HG03354 (cell line): ENCODE data around the gene TENM4.

Experiments used
- ATAC-seq: cut with Tn5 transposase; IDR thresholded peaks from one replicate; pipeline ENCODE4 v1.9.1; 2021; ENCODE audit warnings: mild to moderate bottlenecking; ENCODE audit not compliant: unreplicated experiment, poor library complexity, severe bottlenecking

TENM4 gene

DNA sequence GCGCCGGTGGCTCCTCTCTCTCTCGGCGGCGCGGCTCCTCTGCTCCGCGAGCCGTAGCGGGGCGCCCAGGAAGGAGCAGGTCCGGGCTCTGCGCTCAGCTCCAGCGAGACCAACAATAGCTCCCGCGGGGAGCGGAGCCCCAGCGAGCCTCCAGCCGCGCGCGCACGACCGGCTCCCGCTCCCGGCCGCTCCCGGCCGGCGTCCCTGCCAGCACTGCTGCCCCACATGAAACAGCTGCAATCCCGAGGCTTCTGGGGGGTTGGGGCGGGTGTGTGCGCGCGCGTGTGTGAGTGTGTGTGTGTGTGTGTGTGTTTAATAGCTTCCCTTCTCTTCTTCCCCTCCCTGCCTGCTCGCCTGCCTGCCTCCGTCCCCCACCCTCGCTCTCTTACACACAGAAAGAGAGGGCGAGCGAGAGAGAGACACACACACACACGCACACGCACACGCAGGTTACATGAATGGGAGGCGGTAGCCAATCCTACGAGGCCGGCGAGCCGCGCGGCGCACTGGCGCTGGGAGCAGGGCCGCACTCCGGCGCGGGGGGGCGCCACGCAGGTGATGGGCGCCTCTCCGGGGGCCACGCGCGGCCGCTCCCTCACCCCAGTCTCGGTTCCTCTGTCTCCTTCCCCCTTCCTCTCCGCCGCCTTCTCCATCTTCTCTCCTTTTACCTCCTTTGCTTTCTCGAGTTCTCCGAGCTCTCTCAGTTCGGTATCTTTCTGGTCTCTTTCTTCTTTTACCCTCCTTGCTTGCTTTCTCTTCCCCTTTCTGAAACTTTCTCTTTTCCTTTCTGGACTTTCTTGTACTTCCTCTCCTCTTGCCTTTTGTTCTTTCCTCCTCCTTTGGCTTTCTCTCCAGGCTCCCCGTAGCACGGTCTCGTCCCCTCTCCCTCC lies at the start of gene TENM4:
Gene TENM4, minus strand, starts transcription at position 460 of the 890 bp plus-strand sequence. CDS start 371,086 bp downstream, outside the sequence.
- ATAC-seq, result peak; percentile 55

DNA sequence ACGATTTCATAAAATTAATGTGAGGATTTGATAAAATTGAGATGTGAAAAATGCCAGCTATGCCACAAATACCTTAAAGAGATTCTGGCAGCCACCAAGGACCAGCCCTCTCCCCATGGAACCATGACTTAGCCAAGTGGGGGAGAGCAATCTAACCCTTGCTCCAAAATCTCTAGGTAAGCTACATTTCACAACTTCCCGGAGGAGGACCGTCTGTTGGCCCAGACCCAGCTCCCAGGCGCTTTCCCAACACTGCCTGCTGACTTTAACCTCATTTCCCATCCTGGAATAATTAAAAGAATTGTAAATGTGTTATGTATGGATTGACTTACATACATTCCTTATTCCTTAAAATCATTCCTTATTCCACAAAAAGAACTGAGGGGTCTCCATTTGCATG lies 47.5 kb upstream of the TENM4 start:
- no peak for ATAC-seq

DNA sequence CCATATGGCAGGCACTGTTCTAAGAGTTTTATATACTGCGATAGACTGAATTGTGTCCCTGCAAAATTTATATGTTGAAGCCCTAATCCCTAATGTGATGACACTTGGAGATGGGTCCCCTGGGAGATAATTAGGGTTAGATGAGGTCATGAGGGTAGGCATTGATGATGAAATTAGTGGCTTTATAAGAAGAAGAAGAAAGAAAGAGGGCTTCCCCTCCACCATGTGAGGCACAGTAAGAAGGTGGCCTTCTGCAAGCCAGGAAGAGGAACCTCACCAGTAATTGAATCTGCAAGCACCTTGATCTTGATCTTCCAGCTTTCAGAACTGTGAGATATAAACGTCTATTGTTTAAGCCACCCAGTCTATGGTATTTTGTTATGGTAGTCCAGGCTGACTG lies 46.6 kb upstream of the TENM4 start:
- no peak for ATAC-seq

DNA sequence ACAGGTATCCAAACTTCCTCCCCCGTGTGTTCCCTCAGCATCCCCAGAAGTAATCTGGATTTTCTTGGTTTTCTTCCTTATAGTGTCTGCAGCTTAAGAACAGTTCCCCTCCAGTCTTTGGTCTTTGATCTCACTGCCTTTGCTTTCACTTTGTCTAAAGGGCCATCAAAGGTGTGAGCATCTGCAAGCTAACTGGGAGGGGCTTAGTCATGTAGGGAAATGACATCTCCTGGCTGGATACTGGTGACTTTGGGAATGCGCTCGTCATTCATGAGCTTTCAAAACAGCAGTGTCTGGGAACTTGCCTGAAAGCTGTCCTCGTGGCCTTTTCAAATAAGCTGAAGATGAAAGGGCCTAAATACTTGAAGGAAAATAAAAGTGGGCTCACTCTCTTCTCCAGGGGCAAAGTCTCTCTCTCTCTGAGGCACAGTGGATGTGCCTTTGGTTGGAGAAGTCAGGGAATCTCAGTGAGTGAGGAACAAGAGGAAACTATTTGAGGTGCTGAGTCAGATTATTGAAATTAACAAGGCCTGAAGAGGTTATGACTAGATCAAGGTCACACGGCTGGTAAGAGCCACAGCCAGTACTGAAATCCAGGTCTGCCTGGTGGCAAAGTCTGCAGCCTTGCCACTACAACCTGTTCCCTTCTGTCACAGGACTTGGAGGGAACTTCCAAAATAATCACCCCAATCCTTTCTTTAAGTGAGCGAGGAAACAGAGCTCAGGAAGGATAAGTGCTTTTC lies 45.6 kb upstream of the TENM4 start:
- no peak for ATAC-seq

DNA sequence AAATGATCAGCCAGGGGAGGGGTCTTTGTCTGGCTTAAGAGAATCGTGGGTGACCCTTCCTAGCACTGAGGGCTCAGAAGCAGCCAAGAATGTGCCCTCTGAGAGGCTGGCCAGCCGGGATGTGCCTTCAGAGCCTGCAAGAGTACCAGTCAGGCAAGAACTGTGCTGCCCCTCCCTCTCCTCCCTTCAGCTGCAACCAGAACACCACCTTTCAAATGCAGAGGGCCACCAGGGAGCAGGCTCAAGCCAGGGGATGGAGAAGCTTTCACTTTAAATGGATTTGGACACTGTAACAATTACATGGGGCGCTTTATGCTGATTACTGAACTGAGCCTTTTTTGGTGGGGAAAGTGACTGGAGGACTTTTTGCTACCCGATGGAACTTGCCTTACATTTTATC lies 44.9 kb upstream of the TENM4 start:
- no peak for ATAC-seq

DNA sequence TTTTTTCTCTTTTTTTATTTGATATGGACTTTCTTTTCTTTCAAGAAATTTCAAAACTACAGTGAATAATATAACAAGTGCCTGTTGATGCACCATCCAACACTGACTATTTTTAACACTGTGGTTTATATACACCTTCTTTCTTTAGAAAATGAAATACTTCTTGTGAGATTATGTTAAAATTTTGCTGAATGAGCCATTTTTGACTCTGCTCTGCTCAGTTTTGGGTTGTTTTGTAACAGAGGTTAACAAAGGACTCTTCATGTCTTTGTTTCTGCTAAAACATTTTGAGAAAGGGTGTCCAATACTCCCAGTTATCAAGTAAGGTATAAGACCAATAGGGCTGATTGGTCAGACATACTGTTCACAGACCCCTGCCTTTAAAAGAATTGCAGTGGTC lies 44.0 kb upstream of the TENM4 start:
- ATAC-seq, result no peak

DNA sequence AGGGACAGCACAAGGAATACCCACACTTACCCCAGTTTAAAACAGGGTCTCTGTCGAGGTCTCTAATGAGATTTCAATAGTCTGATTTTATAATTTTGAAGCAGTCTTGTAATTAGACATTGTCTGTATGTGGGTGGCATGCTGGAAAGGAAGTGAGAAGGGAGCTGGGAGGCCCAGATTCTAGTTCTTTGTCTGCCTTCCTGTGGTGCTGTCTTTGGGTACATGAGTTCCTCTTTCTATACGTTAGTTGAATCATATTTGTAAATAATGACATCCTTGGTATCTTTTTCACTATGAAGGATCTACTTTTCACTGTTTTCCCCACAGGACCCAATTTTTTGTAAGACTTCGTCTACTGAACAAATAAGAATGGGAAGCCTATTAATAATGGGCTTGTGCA lies 42.0 kb upstream of the TENM4 start:
- peak; percentile 88 for ATAC-seq

DNA sequence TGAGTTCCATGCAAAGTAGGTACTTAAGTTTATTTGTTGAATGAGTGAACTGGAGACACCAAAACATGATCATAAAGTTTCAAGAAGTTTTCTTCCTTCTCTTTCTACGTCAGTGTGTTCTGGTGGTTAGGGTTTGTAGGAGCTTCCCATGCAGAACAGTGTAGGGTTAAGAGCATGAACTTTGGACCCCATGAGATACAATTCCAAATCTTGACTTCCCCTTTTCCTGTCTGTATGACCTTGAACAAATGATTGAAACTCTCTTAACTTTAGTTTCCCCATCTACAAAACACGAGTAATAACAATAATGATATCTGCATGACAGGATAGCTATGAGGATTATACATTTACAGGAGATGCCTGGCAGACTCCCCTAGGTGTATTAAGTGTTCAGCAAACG lies 41.0 kb upstream of the TENM4 start:
- ATAC-seq, result peak; percentile 54

DNA sequence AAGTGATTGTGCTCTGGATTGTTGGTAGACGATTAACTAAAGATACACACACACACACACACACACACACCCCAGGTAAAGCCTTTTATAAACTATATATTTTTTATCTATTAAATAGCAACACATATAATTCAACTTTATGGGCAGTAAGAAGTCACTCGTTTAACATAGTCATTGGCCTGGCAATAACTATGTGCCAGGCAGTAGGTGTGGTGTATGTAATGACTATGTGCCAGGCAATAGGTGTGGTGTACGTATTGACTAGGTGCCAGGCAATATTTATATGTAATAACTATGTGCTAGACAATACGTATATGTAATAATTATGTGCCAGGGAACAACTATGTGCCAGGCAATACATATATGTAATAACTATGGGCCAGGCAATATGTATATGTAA lies 40.0 kb upstream of the TENM4 start:
- ATAC-seq, result no peak

DNA sequence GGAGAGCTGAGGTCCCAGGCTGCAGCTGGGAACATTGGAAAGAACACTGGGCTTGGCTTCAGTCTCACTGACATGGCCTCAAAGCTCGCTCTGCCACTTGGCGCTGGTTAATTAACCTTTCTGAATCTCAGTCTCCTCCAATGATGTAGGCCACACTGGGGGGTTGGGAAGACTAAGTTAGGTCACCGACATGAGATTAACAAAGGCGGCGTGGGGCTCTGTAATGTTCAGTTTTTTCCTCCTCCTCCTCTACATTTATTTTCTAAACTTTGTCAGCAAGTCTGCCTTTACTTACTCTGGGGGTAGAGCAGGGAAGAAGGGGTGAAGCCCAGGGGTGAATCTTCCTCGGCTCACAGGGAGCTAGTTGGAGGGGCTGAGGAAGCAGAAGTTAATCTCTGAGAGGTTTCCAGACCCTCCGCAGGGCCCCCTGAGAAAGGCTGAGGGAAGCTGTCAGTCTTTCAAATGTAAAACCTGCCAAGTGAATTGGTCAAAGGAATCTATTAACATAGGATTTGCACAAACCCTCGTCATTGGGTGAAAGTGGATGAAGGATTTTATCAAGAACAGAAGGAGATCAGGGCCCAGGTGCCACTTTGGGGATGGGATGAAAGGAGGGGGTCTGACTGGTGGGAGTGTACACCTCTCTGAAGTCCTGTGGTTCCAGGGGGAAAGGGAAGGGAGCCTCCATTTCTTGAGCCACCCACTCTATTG lies 32.1 kb upstream of the TENM4 start:
- ATAC-seq, result no peak

DNA sequence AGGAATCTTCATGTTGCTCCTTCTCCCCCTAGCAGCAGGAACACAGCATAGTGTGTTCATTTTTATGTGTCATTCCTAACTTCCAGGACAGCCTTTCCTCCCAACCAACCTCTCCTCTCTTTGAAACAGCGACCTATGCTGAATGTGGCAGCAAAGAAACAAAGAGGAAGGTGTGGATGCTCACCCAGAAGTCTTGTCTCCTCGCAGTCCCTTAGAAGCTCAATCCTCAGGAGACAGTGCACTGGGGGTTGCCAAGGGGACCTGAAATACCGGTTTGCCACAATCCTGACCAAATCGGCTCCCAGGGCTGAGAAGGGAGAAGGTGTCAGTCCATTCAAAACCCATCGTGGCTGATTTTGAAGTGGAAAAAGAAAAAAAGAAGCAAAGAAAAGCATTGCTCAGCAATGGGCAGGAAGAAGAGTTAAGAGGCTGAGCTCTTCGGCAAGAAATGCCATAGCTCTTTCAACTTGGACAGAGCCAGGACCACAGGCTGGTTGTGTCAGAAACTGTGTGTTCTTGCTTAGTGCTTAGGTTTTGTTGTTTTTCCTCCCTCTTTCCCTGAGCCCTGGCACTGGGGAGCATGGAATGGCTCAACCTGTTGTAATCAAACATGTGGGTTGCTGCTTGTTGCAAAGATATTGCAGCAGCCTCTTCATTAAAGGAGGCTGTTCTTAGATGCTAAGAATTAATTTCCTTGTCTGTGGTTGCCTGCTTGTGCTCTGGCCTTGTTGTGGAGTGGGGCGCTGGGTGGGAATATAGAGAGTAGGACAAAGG lies 30.4 kb upstream of the TENM4 start:
- no peak for ATAC-seq

DNA sequence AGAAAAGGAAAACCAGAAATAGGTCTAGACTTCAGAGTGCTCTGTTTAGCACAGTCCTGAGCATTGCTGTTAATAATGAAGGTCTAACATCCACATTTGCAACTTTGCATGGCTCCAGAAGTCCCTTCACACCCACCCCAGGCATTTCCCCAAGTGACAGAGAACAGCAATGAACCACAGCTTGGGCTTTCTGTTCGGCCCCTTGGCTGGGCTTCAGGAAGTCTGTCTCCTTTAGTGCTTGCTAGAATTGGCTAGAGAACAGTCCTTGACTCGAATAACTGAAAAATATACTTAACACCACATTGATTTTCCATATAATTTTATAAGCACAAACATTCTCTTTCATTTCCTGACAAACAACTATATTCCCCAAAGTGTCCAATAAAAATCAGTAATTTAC lies 29.3 kb upstream of the TENM4 start:
- ATAC-seq, result no peak

DNA sequence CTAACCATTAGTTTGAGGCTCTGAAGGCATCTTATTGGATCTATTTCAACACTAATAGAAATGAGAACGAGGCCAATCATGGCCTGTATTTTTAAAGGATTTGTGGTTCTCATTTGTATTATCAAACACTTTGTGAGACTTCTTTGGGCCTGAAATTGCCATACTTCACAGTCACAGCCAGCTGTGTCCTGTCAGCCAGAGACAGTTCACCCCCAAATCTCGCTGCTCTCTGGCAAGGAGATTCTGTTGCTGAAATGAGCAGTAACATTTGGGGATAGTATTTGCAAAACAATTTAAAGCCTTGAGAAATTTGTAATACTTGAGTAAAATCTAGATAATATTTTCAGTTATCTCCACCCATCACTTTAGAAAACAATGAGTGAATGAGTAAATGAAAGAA lies 26.9 kb upstream of the TENM4 start:
- ATAC-seq, result no peak

DNA sequence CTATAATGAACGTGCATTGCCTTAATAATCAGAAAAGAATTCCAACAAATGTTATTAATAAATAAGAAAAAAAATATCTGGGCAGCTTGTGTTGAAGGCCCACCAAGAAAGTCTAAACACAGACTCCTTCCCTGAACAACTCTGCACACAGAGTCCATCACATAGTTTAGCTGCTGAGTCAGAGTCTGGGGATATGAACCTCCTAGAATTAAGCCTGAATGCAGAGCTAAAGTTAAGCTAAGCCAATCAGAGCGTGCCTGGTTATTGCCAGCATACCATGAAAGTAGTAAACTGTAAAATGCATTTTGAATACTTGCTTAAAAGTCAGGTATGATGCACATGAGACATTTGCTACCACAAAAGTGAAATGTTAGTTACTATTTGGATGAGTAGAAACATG lies 25.6 kb upstream of the TENM4 start:
- no peak for ATAC-seq

DNA sequence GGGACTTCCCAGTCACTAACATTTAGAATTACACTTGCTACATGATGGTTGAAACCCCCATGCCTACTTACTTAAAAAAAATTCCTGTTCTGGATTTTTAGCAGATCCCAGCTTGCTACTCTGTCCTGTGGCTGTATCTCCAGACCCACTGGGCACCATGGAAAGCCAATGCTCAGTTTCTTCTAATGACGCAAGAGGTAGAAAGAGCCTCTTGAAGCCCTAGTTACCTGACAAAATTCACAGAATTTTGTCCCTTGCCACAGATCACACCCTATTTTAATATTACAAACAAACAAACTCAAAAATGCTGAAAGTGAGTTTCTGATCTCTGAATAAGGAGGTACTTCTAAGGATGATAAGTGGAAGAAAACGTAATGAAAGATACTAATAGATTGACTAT lies 24.3 kb upstream of the TENM4 start:
- no peak for ATAC-seq

DNA sequence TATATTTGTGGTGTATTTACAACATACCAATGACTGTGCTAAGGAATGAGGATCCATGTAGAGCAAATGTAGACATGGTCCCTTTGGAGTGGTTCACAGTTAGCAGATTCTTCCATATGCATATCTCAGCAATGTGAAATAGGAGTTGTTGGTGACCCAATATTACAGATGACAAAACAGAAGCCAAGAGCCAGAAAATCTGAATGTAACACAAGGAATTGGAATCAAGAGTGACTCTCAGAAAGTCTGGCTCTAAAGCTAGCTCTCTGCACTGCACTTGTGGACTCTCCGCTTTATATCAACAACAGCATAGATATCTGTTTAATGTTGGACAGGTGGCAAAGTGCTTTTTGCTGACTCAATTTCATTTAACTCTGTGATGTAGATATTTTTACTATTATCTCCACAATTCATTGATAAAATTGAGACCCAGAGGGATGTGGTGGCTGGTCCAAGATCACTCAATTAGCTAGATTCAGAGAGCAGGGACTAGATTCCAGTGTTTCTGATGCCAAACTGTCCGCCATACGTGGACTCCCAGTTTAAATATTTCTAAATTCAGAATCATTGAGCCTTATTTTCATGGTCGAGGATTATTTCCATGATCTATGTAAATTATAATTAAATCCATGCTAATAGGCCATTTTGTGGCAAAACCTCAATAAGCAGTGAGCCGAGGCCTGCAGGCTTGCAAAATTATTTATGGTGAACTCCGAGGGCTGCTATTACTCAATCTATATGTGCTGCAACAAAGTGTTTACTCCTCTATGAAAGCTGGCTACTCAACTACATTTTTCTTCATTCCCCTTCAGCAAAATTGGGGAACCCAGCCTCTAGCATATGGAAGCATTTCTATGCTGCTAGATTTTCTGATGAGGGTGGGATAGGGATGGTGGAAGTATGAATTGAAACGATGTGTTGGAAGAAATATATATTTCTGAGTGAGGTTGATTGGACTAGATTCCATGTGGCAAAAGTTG lies 21.1 kb upstream of the TENM4 start:
- no peak for ATAC-seq

DNA sequence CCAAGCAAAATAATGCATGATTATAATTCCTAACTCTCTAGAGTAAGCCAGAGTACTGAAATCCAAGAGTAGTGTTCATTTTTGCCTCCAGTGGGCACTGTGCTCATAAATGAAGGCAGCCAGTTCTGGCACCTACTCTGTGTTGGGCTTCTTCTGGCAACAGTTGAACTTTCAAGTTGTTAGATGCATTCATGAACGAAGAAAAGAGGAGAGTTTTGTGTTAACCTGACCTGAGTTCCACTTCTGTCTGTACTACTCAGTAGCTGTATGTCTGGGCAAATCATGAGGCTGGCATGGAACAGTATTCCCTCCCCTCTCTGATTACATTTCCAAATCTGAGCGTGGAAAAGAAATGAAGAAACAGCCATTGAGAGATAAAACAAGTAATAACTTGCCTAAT lies 20.3 kb upstream of the TENM4 start:
- ATAC-seq, result peak; percentile 83

DNA sequence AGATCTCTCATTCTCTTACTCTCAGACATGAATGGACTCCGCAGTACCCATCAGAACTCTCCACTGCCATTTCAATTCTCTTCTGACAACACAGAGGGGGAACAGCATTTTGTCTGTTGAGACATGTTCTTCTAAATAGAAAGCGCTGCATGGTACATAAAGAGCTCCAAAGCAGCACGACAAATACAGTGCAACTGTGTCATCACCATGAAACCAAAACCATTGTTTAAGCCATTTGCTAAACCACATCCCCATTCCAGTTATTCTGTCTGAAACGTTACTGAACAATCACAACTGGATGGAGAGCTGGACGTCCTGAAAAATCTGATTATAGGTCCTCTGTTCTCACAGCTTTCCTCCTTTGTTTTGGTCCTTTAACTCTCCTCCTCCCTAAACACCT lies 17.9 kb upstream of the TENM4 start:
- ATAC-seq, result no peak

DNA sequence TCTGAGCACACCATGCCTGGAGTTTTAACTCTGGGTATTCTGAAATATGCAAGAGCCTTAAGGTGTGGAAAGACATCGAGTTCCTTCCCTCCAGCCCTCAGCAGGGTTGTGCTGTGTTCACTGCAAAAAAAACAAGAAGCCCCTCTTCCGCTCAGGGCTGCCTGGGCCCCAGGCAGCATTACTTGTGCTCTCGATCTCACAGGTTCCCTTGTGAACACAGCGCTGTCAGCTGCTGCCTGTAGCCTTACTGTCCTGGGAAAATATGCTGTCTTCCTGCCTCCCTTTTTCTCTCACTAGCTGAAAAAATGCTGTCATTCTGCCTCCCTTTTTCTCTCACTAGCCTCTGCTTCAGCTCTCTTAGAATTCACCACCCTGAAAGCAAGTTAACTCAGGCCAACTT lies 15.7 kb upstream of the TENM4 start:
- ATAC-seq, result no peak
